Caco-2 (cell line): ENCODE measurements around the gene CA7. TPM values are rescaled to one million over a fixed set of nuclear protein-coding genes. Genes with fewer than 3 reads are reported as not detected.

ENCODE experiments used
- BruUV-seq: library from RNA; stranded (reverse); fragments of 400-500 nt; replicated peaks from 2 replicates; lab custom pipeline; 2021; lab: Mats Ljungman, UMichigan
- CTCF ChIA-PET: fragments of 300-600 bp; sonication (Branson Sonifier 250); formaldehyde crosslinking; loops from one replicate; lab custom pipeline; 2022; ENCODE audit warnings: antibody characterized with exemption; lab: Charles Lee
- POLR2A ChIA-PET: fragments of 300-600 bp; sonication (Branson Sonifier 250); formaldehyde crosslinking; loops from one replicate; lab custom pipeline; 2022; ENCODE audit warnings: antibody characterized with exemption; lab: Charles Lee
- DNase-seq, 2 experiments: peaks; one replicate each; pipeline versions ENCODE4 v3.0.0 to v3.0.0-alpha.2; 2020 to 2022
- H3K27me3 ChIP-seq: replicated peaks from 2 replicates; pipeline ENCODE4 v1.6.0; 2011; ENCODE audit warnings: low read length; ENCODE audit not compliant: control insufficient read depth, insufficient read depth
- H3K36me3 ChIP-seq: 2 replicates; pipeline ENCODE4 v1.5.1; 2011; ENCODE audit warnings: low read length; ENCODE audit not compliant: control insufficient read depth, insufficient read depth
- H3K4me1 ChIP-seq: fragments of 250-450 bp; sonication (Bioruptor Pico); 2 replicates; pipeline ENCODE4 v1.5.1; 2020; ENCODE audit warnings: mild to moderate bottlenecking
- H3K4me3 ChIP-seq: 2 replicates; pipeline ENCODE4 v1.5.1; 2011; ENCODE audit warnings: low read depth, mild to moderate bottlenecking, control low read depth, low read length
- H3K9me3 ChIP-seq: fragments of 250-450 bp; sonication (Bioruptor Pico); 2 replicates; pipeline ENCODE4 v1.5.1; 2020; ENCODE audit warnings: mild to moderate bottlenecking, moderate library complexity
- H3K27ac Mint-ChIP-seq: one replicate; pipeline ENCODE4 v1.8.0; 2022; ENCODE audit warnings: mixed read lengths; ENCODE audit not compliant: unreplicated experiment
- H3K27me3 Mint-ChIP-seq: one replicate; pipeline ENCODE4 v1.8.0; 2022; ENCODE audit warnings: mixed read lengths; ENCODE audit not compliant: insufficient read depth, unreplicated experiment
- H3K36me3 Mint-ChIP-seq: one replicate; pipeline ENCODE4 v1.8.0; 2022; ENCODE audit warnings: mild to moderate bottlenecking, mixed read lengths; ENCODE audit not compliant: insufficient read depth, unreplicated experiment
- H3K4me1 Mint-ChIP-seq: one replicate; pipeline ENCODE4 v1.8.0; 2022; ENCODE audit warnings: low read depth, mixed read lengths; ENCODE audit not compliant: unreplicated experiment
- H3K4me3 Mint-ChIP-seq: one replicate; pipeline ENCODE4 v1.8.0; 2022; ENCODE audit warnings: mild to moderate bottlenecking, moderate library complexity, mixed read lengths; ENCODE audit not compliant: unreplicated experiment
- H3K9me3 Mint-ChIP-seq: one replicate; pipeline ENCODE4 v1.8.0; 2022; ENCODE audit warnings: mixed read lengths; ENCODE audit not compliant: unreplicated experiment
- intact Hi-C: fragments of 100-400 bp; cut with micrococcal nuclease; formaldehyde crosslinking; loops from one replicate; pipeline ENCODE4 v1.10.0; 2022; ENCODE audit not compliant: unreplicated experiment
- total RNA-seq: library from RNA; stranded (reverse); gene quantifications from 2 replicates; pipeline ENCODE4 v1.2.3, GENCODE V29; 2022
- TF ChIP-seq, protein P1 (sequence below), 2 experiments: fragments of 200-600 bp in 1 of 2; IDR thresholded peaks; 1 replicate in 1 of 2; 2 replicates in 1 of 2; pipeline versions ENCODE4 v1.5.1 to v1.8.0; 2011 to 2022; ENCODE audit warnings: antibody characterized with exemption in 1 of 2, control low read depth in 1 of 2, inconsistent platforms in 1 of 2, low read depth in 1 of 2, low read length in 1 of 2, mild to moderate bottlenecking in 1 of 2, moderate library complexity in 1 of 2; ENCODE audit not compliant: insufficient read depth in 1 of 2, severe bottlenecking in 1 of 2, unreplicated experiment in 1 of 2

Gene CA7
- total RNA-seq, 1 experiment from 2014 or later = 0.68 TPM

DNA sequence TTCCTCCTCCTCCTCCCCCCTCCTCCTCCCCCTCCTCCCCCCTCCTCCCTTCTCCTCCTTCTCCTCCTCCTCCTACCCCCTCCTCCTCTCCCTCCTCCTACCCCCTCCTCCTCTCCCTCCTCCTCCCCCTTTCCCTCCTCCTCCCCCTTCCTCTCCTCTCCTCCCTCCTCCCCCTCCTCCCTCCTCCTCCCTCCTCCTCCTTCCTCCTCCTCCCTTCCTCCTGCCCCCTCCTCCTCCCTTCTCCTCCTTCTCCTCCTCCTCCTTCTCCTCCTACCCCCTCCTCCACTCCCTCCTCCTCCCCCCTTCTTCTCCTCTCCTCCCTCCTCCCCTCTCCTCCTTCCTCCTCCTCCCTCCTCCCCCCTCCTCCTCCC, 29.5 kb downstream of the CA7 start:
- POLR2A ChIA-PET = interaction anchor here (1.1 kb wide), 1 partner anchor 43 kb away, joined by 15 read pairs; the partner anchor contains the start of gene NAE1
- Histone ChIP-seq H3K4me1 (peaks cover 19% of the 10 kb centered on the region), H3K27me3 (no peaks in the 10 kb centered on the region; the same call in 1 of the 2 replicates), H3K36me3 (no peaks in the 10 kb centered on the region), H3K9me3 (no peaks in the 10 kb centered on the region), H3K4me3 (no peak overlapping the region)
- no peak overlapping the region for H3K27ac Mint-ChIP-seq
- no peaks in the 10 kb centered on the region for H3K27me3 Mint-ChIP-seq
- no TSS peak for BruUV-seq
- H3K36me3 Mint-ChIP-seq = no peaks in the 10 kb centered on the region
- H3K4me3 Mint-ChIP-seq = peak overlapping the region; percentile 80
- TF ChIP-seq, protein P1, sequence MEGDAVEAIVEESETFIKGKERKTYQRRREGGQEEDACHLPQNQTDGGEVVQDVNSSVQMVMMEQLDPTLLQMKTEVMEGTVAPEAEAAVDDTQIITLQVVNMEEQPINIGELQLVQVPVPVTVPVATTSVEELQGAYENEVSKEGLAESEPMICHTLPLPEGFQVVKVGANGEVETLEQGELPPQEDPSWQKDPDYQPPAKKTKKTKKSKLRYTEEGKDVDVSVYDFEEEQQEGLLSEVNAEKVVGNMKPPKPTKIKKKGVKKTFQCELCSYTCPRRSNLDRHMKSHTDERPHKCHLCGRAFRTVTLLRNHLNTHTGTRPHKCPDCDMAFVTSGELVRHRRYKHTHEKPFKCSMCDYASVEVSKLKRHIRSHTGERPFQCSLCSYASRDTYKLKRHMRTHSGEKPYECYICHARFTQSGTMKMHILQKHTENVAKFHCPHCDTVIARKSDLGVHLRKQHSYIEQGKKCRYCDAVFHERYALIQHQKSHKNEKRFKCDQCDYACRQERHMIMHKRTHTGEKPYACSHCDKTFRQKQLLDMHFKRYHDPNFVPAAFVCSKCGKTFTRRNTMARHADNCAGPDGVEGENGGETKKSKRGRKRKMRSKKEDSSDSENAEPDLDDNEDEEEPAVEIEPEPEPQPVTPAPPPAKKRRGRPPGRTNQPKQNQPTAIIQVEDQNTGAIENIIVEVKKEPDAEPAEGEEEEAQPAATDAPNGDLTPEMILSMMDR (IDR thresholded peaks at IDR 0.05; ENCODE audit: insufficient read depth in 1 of 2, low read depth in 1 of 2, low read length in 1 of 2, severe bottlenecking in 1 of 2, unreplicated experiment in 1 of 2) = no peak
- CTCF ChIA-PET = interaction anchor here (1.0 to 3.6 kb wide), 14 partner anchors 8 to 467 kb away, joined by 3 to 57 read pairs (median 8); partner anchors contain the start of gene NAE1
- DNase-seq = no peak
- no peaks in the 10 kb centered on the region for H3K9me3 Mint-ChIP-seq
- intact Hi-C loops = loop anchor here (1.0 to 10.0 kb wide), 3 partner anchors 43 to 466 kb away; partner anchors contain the start of gene NAE1
- H3K4me1 Mint-ChIP-seq = peaks cover 25% of the 10 kb centered on the region

DNA sequence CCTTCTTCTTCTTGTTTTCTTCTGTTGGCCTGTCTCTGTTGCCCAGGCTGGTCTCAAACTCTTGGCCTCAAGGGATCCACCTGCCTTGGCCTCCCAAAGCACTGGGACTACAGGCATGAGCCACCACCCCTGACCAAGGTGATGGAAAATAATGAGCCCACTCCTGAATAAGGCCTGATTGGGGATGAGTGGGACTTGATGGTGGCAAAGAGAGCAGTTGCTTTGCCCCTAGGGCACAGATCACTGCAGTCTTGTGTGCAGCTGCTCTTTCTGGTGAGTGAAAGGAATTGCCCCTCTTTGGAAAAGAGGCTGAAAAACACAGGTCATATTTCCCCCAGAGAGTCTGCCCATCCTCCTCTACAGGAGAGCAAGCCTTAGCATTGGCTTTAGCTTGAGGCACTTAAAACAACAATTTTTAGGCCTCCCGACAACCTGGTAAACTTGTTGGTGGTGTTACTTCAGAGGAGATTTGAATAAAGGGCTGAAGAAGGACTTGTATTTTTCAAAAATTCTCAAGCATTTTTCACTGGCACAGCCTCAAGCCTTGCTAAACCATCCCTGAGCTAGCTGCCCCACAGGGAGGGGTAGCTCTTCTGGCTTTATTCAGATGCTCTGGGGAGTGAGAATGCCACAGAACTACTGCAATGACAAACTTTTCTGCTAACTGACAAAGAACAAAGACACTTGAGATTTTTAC, 30.0 kb downstream of the CA7 start:
- no peak overlapping the region for H3K27ac Mint-ChIP-seq
- TF ChIP-seq, protein P1 (IDR thresholded peaks at IDR 0.05; ENCODE audit: insufficient read depth in 1 of 2, low read depth in 1 of 2, low read length in 1 of 2, severe bottlenecking in 1 of 2, unreplicated experiment in 1 of 2) = no peak

DNA sequence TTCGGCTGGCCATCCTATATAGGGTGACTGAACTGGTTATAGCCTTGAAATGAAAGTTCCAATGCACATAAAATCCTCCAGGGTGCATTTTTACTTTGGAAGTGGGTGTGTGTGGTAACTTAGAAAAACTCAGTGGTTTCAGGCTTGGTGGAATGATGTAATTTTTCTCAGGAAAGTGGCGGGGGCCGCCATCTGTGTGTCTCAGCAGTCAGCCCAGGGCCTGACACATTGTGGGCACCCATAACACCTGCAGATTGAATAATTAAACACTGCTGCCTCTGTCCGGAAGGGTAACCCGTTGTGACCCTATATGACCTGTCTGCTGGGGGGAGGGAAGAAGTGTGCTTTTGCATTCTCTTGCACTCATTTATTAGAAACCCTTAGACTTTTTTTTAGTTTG, 33.9 kb downstream of the CA7 start:
- peaks cover 11% of the 10 kb centered on the region for H3K36me3 Mint-ChIP-seq
- POLR2A ChIA-PET = no interaction called here
- Histone ChIP-seq H3K4me3 (no peak overlapping the region), H3K9me3 (no peaks in the 10 kb centered on the region), H3K27me3 (no peaks in the 10 kb centered on the region; the same call in 1 of the 2 replicates), H3K36me3 (no peaks in the 10 kb centered on the region), H3K4me1 (peaks cover 16% of the 10 kb centered on the region)
- H3K4me1 Mint-ChIP-seq = peaks cover 20% of the 10 kb centered on the region
- H3K9me3 Mint-ChIP-seq = no peaks in the 10 kb centered on the region
- TF ChIP-seq, protein P1 (IDR thresholded peaks at IDR 0.05; ENCODE audit: insufficient read depth in 1 of 2, low read depth in 1 of 2, low read length in 1 of 2, severe bottlenecking in 1 of 2, unreplicated experiment in 1 of 2) = no peak
- H3K4me3 Mint-ChIP-seq = no peak overlapping the region
- no TSS peak for BruUV-seq
- no peaks in the 10 kb centered on the region for H3K27me3 Mint-ChIP-seq
- intact Hi-C loops = loop anchor here (10.0 kb wide), 1 partner anchor 153 kb away; no protein-coding TSS in a partner anchor
- CTCF ChIA-PET = no interaction called here
- no peak overlapping the region for H3K27ac Mint-ChIP-seq
- no peak for DNase-seq

More for the DNA sequence above, 30.0 kb downstream of the CA7 start:
- no peaks in the 10 kb centered on the region; the same call in 1 of the 2 replicates for H3K27me3 ChIP-seq
- Mint-ChIP-seq H3K4me1 (peaks cover 25% of the 10 kb centered on the region), H3K27me3 (no peaks in the 10 kb centered on the region), H3K4me3 (peak overlapping the region; percentile 63), H3K36me3 (no peaks in the 10 kb centered on the region), H3K9me3 (no peaks in the 10 kb centered on the region)
- H3K9me3 ChIP-seq = no peaks in the 10 kb centered on the region
- CTCF ChIA-PET = interaction anchor here (0.5 to 1.8 kb wide), 6 partner anchors 44 to 468 kb away, joined by 3 to 9 read pairs (median 4); partner anchors contain the start of gene NAE1
- intact Hi-C loops = loop anchor here (5.0 to 10.0 kb wide), 2 partner anchors 149 to 467 kb away; no protein-coding TSS in a partner anchor
- DNase-seq = no peak
- H3K4me3 ChIP-seq = no peak overlapping the region
- H3K36me3 ChIP-seq = no peaks in the 10 kb centered on the region
- BruUV-seq = no TSS peak
- POLR2A ChIA-PET = interaction anchor here (0.6 kb wide), 1 partner anchor 234 kb away, joined by 3 read pairs; no protein-coding TSS in a partner anchor
- H3K4me1 ChIP-seq = peaks cover 19% of the 10 kb centered on the region
